Activated T-cell treated with anti-CD3 and anti-CD28 coated beads for 4 hours (primary cell): Measurements from ENCODE around the gene CDH12.
"Not testable (repeated sequence)": the region's sequence is repeated elsewhere in the genome, so short reads cannot be mapped to it uniquely, and the experiment has no call there.

Experiments used
- DNase-seq: peaks from one replicate; pipeline ENCODE4 v3.0.0-alpha.2; 2020

CDH12 gene

GRCh38 chr5:22250528-22250927, 602.6 kb downstream of the CDH12 start:
- no peak for DNase-seq

- DNase-seq, result no peak
Measured at GRCh38 chr5:22249209-22249729, 603.9 kb downstream of the CDH12 start.

- DNase-seq, result no peak
Measured at GRCh38 chr5:22245770-22246169, 607.4 kb downstream of the CDH12 start.

GRCh38 chr5:22242532-22242931, 610.6 kb downstream of the CDH12 start:
- DNase-seq, result no peak

- DNase-seq, result no peak
Measured at GRCh38 chr5:22238047-22238446, 615.1 kb downstream of the CDH12 start.

GRCh38 chr5:22226423-22226822, 626.7 kb downstream of the CDH12 start:
- DNase-seq, result no peak

- no peak for DNase-seq
Measured at GRCh38 chr5:22223079-22223478, 630.1 kb downstream of the CDH12 start.

GRCh38 chr5:22213703-22214495, 639.2 kb downstream of the CDH12 start:
- DNase-seq, result not testable (repeated sequence)

- not testable (repeated sequence) for DNase-seq
Measured at GRCh38 chr5:22212254-22212991, 640.7 kb downstream of the CDH12 start.

GRCh38 chr5:22208463-22208862, 644.7 kb downstream of the CDH12 start:
- not testable (repeated sequence) for DNase-seq

- not testable (repeated sequence) for DNase-seq
Measured at GRCh38 chr5:22188651-22189050, 664.5 kb downstream of the CDH12 start.

- DNase-seq, result not testable (repeated sequence)
Measured at GRCh38 chr5:22187632-22188228, 665.4 kb downstream of the CDH12 start.

GRCh38 chr5:22169226-22169625, 683.9 kb downstream of the CDH12 start:
- DNase-seq, result not testable (repeated sequence)

GRCh38 chr5:22168704-22169103, 684.4 kb downstream of the CDH12 start:
- DNase-seq, result not testable (repeated sequence)

GRCh38 chr5:22165931-22166330, 687.2 kb downstream of the CDH12 start:
- not testable (repeated sequence) for DNase-seq

GRCh38 chr5:22164910-22165748, 688.0 kb downstream of the CDH12 start:
- DNase-seq, result not testable (repeated sequence)

- DNase-seq, result not testable (repeated sequence)
Measured at GRCh38 chr5:22156953-22157352, 696.2 kb downstream of the CDH12 start.

- not testable (repeated sequence) for DNase-seq
Measured at GRCh38 chr5:22154779-22155178, 698.4 kb downstream of the CDH12 start.

GRCh38 chr5:22151801-22152200, 701.3 kb downstream of the CDH12 start:
- DNase-seq, result not testable (repeated sequence)

GRCh38 chr5:22140418-22140817, 712.7 kb downstream of the CDH12 start:
- not testable (repeated sequence) for DNase-seq

GRCh38 chr5:22139662-22140300, 713.4 kb downstream of the CDH12 start:
- not testable (repeated sequence) for DNase-seq

GRCh38 chr5:22111320-22111719, 741.8 kb downstream of the CDH12 start:
- DNase-seq, result no peak
